ENCODE data around the gene DCK.

DNA sequence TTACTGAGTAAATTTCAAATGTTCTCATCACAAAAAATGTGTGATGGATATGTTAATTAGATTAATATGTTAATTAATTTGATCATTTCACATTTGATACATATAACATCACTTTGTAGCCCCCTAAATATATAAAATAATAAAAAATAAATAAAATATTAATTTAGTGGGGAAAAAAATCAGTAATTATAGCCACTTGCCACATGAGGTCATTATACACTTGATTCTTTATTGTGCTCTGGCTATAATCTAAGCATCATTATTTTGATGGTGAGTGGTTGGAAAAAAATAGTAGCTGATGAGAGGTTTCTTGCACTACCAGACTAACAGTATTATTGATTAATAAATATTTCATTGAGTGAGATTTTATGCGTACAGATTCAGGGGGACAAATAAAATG is 57.4 kb downstream of the DCK start:
- no peak for TF ChIP-seq POLR2AphosphoS5 (IDR thresholded peaks at IDR 0.05)
- no peak for TF ChIP-seq POLR2A (IDR thresholded peaks at IDR 0.05)
- TF ChIP-seq, protein P1, sequence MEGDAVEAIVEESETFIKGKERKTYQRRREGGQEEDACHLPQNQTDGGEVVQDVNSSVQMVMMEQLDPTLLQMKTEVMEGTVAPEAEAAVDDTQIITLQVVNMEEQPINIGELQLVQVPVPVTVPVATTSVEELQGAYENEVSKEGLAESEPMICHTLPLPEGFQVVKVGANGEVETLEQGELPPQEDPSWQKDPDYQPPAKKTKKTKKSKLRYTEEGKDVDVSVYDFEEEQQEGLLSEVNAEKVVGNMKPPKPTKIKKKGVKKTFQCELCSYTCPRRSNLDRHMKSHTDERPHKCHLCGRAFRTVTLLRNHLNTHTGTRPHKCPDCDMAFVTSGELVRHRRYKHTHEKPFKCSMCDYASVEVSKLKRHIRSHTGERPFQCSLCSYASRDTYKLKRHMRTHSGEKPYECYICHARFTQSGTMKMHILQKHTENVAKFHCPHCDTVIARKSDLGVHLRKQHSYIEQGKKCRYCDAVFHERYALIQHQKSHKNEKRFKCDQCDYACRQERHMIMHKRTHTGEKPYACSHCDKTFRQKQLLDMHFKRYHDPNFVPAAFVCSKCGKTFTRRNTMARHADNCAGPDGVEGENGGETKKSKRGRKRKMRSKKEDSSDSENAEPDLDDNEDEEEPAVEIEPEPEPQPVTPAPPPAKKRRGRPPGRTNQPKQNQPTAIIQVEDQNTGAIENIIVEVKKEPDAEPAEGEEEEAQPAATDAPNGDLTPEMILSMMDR (IDR thresholded peaks at IDR 0.05 in 8 of 11, conservative IDR thresholded peaks at IDR 0.05 in 3 of 11): no peak
